Stimulated activated CD4-positive, alpha-beta T cell treated with anti-CD3 and anti-CD28 coated beads, Interleukin-2, amount 100 ng/mL, for 48 hours (primary cell): ENCODE results near the gene COL26A1.
"Not testable (repeated sequence)": the region's sequence is repeated elsewhere in the genome, so short reads cannot be mapped to it uniquely, and the experiment has no call there.

ENCODE experiments used
- DNase-seq, 2 donors: peaks; one replicate each; pipeline ENCODE4 v3.0.0-alpha.2; 2020

COL26A1 gene

GRCh38 chr7:101505510-101505909, 142.8 kb downstream of the COL26A1 start:
- not testable (repeated sequence) for DNase-seq

GRCh38 chr7:101506531-101506930, 143.9 kb downstream of the COL26A1 start:
- no peak for DNase-seq

DNA sequence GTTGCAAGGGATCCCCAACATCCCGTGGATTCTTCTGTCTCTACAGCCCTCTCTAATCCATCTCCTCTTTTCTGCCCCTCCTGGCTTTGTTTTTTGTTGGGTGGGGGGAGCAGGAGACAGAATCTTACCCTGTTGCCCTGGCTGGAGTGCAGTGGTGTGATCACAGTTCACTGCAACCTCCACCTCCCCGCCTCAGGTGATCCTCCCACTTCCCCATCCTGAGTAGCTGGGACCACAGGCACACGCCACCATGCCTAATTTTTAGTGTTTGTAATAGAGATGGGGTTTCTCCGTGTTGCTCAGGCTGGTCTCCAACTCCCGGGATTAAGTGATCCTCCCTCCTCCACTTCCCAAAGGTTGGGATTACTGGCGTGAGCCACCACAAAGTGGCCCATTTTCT, 144.7 kb downstream of the COL26A1 start:
- no peak for DNase-seq

- DNase-seq: peak; percentile 45 to 46
Measured at GRCh38 chr7:101507791-101508252, 145.1 kb downstream of the COL26A1 start.

DNA sequence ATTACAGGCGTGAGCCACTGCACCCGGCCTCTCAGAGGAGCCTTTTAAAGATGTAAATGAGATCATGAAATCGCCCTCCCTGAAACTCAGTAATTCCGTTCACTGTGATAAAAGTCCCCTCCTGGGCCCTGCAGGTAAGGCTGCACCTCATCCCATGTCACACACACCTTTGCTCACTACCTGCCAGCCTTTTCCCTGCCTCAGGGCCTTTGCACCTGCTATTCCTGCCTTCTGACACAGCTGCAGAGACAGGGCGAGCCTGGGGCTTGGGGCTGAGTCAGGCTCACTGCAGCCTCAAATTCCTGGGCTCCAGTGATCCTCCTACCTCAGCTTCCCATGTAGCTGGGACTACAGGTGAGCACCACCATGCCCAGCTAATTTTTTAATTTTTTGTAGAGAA, 147.6 kb downstream of the COL26A1 start:
- no peak for DNase-seq

DNA sequence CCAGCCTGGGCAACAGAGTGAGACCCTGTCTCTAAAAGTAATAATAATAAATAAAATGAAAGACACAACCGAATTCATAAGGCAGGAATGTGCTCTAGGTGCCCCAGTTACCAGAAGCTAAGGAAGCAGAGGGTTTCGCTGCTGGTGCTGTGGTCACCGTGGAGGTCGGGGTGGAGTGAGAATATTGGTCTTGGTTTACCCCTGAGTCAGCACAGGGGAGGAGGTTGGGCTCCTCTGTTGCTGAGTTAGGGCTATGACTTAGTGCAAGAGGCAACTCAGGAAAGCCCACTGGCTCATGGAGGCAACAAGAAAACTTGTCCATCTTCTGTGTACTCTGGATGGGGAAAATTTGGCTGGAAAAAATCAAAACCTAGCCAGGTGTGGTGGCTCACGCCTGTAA, 149.3 kb downstream of the COL26A1 start:
- no peak for DNase-seq

GRCh38 chr7:101516851-101517250, 154.2 kb downstream of the COL26A1 start:
- DNase-seq: no peak

- DNase-seq: no peak
Measured at GRCh38 chr7:101517304-101517703, 154.6 kb downstream of the COL26A1 start.

DNA sequence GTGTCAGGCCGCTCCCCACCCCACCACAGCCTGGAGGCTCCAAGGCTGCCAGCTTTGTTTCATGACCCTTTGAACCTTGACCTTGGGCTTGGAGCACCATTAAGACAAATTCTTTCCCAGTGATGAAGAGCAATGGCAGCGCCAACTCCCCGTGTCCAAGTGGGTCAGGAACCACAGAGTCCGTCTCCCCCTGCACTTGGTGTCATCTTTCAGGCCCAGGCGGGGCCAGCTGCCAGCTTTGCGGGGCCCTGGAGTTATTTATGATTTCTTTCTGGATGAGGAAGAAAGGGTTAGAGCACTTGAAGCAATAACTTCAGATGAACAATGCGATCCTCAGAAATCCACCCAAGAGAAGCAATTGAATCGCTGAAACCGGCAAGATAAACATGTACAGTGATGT, 155.7 kb downstream of the COL26A1 start:
- no peak for DNase-seq

- no peak for DNase-seq
Measured at GRCh38 chr7:101519324-101520023, 156.8 kb downstream of the COL26A1 start.

- no peak for DNase-seq
Measured at GRCh38 chr7:101521430-101521925, 158.8 kb downstream of the COL26A1 start.

DNA sequence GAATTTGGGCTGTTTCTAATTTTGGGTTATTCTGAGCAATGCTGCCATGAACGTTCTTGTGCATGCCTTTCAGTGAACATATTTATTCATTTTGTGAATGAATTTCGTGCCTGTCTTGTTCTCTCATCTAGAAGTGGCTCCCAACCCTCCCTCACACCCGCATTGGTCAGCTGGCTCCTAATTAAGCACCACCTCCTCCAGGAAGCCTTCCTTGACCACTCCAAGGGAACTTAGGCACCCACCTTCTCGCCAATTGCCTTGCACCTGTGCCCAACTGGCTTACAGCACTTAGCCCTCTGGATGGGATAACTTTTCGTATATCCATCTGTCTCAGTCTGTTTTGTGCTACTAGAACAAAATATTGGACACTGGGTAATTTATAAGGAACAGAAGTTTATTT, 159.3 kb downstream of the COL26A1 start:
- DNase-seq: no peak

DNA sequence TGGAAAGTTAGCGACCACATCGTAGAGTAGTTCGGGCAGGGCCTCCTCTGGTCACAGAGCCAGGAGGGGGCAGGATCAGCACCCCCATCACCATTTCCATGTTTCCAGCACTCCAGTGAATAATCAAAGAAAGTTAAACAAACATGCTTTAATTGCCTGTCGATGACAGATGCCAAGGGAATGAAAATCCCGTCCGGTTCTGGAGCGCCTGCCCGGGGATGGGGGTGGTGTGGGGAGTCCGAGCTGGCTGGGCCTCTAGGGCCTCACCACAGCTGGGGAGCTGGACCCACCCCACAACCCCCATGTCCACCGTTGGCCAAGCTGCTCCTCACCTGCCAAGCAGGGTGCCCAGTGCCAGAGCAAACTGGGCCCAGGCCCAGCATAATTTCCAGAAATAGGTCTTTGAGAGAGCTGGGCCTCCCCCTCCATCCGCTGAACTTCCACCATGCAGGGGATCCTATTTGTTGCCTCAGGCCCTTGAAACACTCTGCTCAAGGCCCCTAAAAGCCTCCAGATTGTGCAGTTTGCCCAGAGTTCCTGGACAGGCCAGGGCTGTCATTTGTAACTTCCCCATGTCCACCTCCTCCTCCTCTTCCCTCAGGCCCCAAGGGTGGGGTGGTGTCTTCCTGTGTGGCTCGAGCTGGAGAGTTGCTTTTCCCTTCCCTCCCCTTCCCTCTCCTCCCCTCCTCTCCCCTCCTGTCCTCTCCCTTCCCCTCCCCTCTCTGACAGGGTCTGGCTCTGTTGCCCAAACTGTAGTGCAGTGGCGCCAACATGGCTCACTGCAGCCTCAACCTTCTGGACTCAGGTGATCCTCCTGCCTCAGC, 165.4 kb downstream of the COL26A1 start:
- DNase-seq: no peak

- no peak for DNase-seq
Measured at GRCh38 chr7:101529560-101529959, 166.9 kb downstream of the COL26A1 start.

DNA sequence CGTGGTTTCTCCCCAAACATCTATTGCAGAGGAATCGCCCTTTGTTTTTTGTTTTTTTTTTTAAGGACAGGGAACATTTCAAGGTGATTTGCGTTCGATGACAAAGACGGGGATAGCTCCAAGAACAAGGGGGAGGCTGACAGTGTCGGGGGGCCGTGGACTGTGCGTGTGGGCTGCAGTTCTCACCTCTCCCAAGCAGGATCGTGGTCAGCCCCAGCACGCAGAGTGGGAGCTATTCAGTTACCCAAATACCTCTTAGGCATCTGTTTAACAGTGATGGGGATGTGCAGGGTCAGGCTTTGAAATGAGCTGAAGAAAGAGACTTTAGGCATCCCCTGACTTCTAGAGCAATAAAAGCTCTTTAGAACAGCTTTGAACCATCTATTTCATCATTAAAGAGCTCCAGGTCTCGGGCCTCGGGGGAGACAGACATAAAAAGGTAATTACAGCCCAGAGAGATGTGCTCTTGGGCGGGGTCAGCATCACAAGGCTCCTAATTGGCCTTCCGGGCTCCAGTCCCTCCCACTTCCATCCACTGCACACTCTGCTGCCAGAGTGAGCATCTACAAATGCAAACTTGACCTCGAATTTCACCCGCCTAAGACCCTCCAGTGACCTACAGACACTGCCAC, 169.2 kb downstream of the COL26A1 start:
- no peak for DNase-seq

- DNase-seq: no peak
Measured at GRCh38 chr7:101532400-101533102, 169.9 kb downstream of the COL26A1 start.

DNA sequence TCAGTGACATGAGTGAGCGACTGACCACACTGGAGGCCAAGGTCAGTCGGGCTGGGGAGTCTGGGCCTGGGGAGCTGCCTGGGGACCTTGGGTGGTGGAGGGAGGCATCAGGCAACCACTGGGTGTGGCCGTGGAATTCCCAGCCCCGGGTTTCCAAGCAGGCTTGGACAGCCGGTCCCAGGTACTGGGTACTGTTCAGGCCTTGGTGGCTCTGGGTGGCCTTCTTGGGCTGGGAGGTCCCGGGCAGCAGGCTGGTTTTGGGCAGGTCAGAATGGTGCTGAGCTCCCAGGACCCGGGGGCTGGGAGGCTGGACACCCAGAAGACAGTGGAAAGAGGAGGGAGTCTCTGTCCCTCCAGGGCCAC, 170.4 kb downstream of the COL26A1 start:
- DNase-seq: no peak

DNA sequence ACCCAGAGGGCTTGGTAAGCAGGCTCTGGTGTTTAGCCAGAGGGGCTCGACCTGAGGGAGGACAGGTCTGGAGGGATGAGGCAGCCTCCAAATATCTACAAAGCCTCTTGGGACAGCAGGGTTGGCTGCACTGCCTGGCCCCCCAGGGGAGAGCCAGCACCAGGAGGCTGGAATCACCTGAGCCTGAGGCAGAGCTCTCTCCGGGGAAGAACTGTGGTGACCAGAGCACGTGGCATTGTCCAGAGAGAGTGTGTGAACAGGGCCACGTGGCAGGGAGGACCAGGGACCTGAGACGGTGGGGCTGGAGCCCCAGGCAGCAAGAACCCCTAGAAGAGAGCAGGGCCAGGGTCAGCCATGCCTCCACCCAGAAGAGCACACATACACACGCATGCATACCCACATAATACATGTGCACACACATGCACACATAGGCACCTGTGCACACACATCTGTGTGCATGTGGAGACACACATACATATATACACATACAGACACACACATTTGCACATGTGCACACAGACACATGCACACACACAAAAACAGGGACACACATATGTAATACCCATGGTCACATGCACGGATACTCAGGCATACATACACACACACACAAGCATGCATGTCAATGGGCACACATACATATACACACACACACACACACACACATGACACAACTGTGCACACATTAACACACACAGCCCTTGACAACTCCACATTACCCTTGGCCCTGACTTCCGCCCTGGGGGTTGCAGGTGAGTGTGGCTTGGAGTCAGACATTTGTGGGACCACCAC, 171.5 kb downstream of the COL26A1 start:
- no peak for DNase-seq

GRCh38 chr7:101534873-101535272, 172.2 kb downstream of the COL26A1 start:
- DNase-seq: no peak

- no peak for DNase-seq
Measured at GRCh38 chr7:101535351-101535751, 172.7 kb downstream of the COL26A1 start.

GRCh38 chr7:101536232-101536631, 173.6 kb downstream of the COL26A1 start:
- DNase-seq: no peak

GRCh38 chr7:101536668-101537067, 174.0 kb downstream of the COL26A1 start:
- DNase-seq: no peak
